Right atrium auricular region (tissue), 2 donors: ENCODE results near the gene WDR18. TPM values are rescaled to one million over a fixed set of nuclear protein-coding genes. Genes with fewer than 3 reads are reported as not detected.

ENCODE experiments used
- DNase-seq: peaks from one replicate; pipeline ENCODE4 v3.0.0-alpha.2; 2019; ENCODE audit warnings: low spot score
- H3K27ac ChIP-seq, 2 donors: fragments of 200-600 bp; sonication (generic); 1 replicate in 1 of 2; 2 replicates in 1 of 2; pipeline ENCODE4 v1.5.1; 2016 to 2019
- H3K27me3 ChIP-seq, 2 donors: fragments of 200-600 bp; sonication (generic); one replicate each; pipeline versions ENCODE4 v1.5.1 to v1.6.0; 2017 to 2019
- H3K36me3 ChIP-seq: fragments of 200-600 bp; sonication (generic); one replicate; pipeline ENCODE4 v1.5.1; 2016
- H3K4me1 ChIP-seq, 2 donors: fragments of 200-600 bp; sonication (generic); one replicate each; pipeline versions ENCODE4 v1.5.1 to v1.6.0; 2017 to 2019
- H3K4me3 ChIP-seq, 2 donors: fragments of 200-600 bp; sonication (generic); 1 replicate in 1 of 2; 2 replicates in 1 of 2; pipeline ENCODE4 v1.5.1; 2017 to 2019; ENCODE audit warnings: mild to moderate bottlenecking in 1 of 2, moderate library complexity in 1 of 2
- H3K9me3 ChIP-seq, 2 donors: fragments of 200-600 bp; sonication (generic); one replicate each; pipeline ENCODE4 v1.5.1; 2019
- CTCF ChIP-seq, 2 donors: fragments of 200-600 bp; sonication (generic); IDR thresholded peaks; one replicate each; pipeline ENCODE4 v1.5.1; 2019; ENCODE audit warnings: antibody characterized with exemption in 2 of 2
- total RNA-seq, 2 donors: library from RNA; depleted of rRNA; stranded (reverse); fragments of >200 nt; gene quantifications; one replicate each; pipeline ENCODE4 v1.1.0, GENCODE V29; 2016

Gene WDR18
- total RNA-seq, 2 donors from 2014 or later = 13.3 to 24.9 TPM

GRCh38 chr19:1012334-1012733 is 28.2 kb downstream of the WDR18 start:
- no peak overlapping the region for H3K4me3 ChIP-seq
- DNase-seq = no peak

GRCh38 chr19:1013218-1013617 is 29.1 kb downstream of the WDR18 start:
- H3K36me3 ChIP-seq = peaks cover 60% of the 10 kb centered on the region
- H3K9me3 ChIP-seq = no peaks in the 10 kb centered on the region
- no peak overlapping the region for H3K27ac ChIP-seq
- H3K4me1 ChIP-seq = peaks cover 0 to 34% of the 10 kb centered on the region in 2 donors
- H3K27me3 ChIP-seq = no peaks in the 10 kb centered on the region
- DNase-seq = no peak
- no peak overlapping the region for H3K4me3 ChIP-seq
- TF ChIP-seq CTCF (IDR thresholded peaks at IDR 0.05) = no peak

More at GRCh38 chr19:1012334-1012733, 28.2 kb downstream of the WDR18 start:
- TF ChIP-seq CTCF (IDR thresholded peaks at IDR 0.05) = no peak
- H3K36me3 ChIP-seq = peaks cover 60% of the 10 kb centered on the region
- H3K27me3 ChIP-seq = no peaks in the 10 kb centered on the region
- H3K27ac ChIP-seq = no peak overlapping the region
- H3K4me1 ChIP-seq = peaks cover 0 to 25% of the 10 kb centered on the region in 2 donors
- no peaks in the 10 kb centered on the region for H3K9me3 ChIP-seq

- DNase-seq = no peak
- TF ChIP-seq CTCF (IDR thresholded peaks at IDR 0.05) = no peak
- Histone ChIP-seq H3K4me3 (no peak overlapping the region), H3K27me3 (no peaks in the 10 kb centered on the region), H3K9me3 (no peaks in the 10 kb centered on the region), H3K36me3 (peaks cover 55% of the 10 kb centered on the region), H3K27ac (no peak overlapping the region), H3K4me1 (peaks cover 0 to 46% of the 10 kb centered on the region in 2 donors)
Observed at GRCh38 chr19:1014161-1015060, 30.3 kb downstream of the WDR18 start.

GRCh38 chr19:1015061-1015781 is 31.1 kb downstream of the WDR18 start:
- Histone ChIP-seq H3K4me1 (peaks cover 0 to 54% of the 10 kb centered on the region in 2 donors), H3K27me3 (no peaks in the 10 kb centered on the region)
- no peak for DNase-seq

More at GRCh38 chr19:1015061-1015781, 31.1 kb downstream of the WDR18 start:
- Histone ChIP-seq H3K27ac (no peak overlapping the region), H3K9me3 (no peaks in the 10 kb centered on the region), H3K4me3 (no peak overlapping the region), H3K36me3 (peaks cover 47% of the 10 kb centered on the region)
- TF ChIP-seq CTCF (IDR thresholded peaks at IDR 0.05) = no peak
